HG03342 (cell line): ENCODE results near the gene METTL8.
A peak's percentile ranks its signal among the peaks of the same experiment; 100 is the strongest.

ENCODE experiments used
- ATAC-seq: cut with Tn5 transposase; IDR thresholded peaks from one replicate; pipeline ENCODE4 v1.9.1; 2021; ENCODE audit warnings: mild to moderate bottlenecking, moderate library complexity; ENCODE audit not compliant: unreplicated experiment

The METTL8 gene

DNA sequence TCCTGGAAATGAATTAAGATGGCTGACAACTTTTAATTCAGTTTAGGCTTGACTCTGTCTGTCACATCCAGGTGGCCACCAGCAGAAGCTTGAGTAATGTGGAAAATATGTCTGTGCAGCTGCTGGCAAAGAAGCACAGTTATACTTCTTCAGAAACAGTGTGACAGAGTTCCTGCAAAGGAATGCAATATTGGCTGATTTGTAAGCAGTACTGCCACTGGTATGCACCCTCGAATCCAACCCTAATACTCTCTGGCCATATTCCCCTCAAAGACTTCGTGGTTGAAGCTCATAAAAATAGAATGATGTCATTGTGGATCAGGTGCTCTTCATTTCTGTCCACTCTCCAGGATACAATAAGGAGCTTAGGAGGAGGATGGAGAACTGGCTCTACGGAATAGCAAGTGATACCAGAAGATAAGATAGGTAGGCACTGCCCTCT is 86.2 kb downstream of the METTL8 start:
- ATAC-seq: peak; percentile 40

DNA sequence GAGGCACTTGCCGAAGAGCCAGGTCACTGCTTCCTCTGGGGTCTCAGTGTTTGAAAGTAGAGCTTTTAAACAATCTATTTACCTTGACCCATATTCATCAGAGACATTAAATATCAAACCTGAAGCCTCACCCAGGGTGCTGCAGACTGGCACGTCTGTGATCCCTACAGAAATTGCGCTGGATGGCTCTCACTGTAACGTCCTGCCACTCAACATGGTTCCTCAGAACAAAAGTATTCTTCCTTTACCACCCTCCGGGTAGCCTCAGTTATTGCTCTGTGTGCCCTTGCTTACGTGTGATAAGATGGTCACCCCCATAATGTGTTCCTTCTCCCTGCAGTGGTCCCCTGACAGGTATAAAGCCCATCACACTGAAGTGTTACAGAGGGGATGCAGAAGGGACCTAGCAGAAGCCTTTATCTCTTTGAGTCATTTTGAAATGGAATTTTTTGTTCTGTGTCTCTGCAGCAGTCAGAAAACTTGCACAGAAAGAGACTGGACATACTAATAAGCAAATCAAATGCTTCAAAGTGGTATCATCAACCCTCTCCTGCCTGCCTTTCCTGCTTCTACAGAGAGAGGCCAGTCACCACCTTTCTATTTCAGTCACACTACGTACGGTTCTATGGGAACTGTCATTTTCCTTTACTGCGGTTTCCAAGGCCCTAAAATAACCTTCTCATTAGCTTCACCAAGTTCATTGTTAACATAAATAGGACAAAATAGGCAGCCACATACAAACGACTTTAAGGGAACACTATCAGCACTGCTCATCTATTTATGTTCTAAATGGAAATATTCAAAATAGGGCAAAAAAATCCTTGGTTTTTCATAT is 86.8 kb downstream of the METTL8 start:
- ATAC-seq: peak; percentile 57

DNA sequence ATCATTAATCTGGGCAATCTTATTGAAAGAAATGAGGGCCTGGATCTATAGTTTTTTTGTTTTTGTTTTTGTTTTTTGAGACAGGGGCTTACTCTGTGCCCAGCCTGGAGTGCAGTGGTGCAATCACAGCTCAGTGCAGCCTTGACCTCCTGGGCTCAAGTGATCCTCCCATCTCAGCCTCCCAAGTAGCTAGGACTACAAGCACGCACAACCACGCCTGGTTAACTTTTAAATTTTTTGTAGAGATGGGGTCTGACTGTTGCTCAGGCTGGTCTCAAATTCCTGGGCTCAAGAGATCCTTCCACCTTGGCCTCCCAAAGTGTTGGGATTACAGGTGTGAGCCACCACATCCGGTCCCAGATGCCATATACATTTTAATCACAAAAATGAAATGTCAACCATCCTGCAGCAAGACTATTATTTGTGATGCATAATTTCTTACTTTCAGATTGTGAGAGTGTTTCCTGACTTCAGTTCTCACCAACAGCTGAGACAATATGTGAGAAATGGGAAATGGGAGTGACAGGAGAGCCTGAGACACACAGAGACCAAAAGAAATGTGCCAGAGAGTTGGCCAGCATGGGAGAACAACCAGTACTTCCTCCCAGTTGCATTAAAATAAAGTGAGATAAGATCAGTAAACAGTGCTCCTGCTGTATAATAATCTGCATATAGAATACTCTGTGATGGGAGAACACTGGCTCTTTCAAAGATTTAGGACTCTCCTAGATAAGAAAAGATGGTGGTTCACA is 87.6 kb downstream of the METTL8 start:
- no peak for ATAC-seq

DNA sequence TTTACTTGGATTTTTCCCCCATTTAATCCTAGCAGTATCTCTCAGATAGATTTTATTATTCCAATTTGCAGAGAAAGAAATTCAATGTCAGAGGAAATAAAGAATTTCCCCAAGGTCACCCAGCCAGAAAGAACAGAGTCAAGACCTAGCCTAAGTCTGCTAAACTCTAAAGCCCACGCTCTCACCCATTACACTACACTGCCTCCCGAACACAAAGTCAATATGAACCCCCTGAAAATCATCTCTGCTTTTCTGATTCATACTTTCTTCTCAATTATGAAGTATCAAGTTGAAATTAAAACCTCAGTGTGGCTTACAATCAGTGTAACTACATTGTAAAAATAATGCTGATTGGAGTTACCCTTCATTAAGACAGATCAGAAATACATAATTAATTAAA is 89.6 kb downstream of the METTL8 start:
- ATAC-seq: no peak

DNA sequence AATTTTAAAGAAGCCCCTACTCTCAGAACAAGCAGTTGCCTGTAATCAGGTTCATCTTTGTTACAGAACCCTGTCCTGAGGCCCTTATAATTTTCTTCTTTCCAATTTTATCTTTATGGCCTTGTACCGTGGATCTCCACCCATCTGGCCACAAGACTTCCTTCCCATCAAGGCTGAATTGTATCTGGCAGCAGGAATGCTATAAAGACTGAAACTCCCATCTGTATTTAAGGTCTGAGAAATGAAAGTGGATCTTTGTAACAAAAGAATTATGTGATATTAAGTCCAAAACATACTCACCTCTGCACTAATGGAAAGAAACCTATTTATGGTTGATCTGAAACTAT is 91.8 kb downstream of the METTL8 start:
- ATAC-seq: no peak

DNA sequence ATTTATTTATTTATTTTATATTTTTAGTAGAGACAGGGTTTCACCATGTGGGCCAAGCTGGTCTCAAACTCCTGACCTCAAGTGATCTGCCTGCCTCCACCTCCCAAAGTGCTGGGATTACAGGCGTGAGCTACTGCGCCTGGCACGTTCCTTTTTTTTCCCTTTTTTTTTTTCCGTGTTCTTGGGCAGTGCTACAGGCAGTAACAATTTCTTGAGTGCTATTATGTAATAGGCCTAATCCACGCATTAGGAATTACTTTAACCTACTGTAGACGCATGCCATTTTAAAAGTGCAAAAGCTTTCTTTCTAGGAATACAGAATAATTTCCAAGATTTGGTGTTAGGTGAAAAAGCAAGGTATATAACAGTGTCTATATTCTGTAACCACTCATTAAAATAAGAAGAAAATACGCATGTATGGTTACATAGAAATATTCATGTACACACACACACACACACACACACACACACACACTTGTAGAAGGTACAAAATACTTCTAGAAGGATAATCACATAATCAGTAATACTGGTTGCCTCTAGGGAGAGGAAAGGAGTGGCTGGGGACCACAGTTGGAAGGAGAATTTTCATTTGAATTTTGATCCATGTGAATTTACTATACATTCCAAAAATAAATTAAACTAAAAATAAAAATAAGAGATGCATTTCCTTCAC is 92.3 kb downstream of the METTL8 start:
- ATAC-seq: no peak

DNA sequence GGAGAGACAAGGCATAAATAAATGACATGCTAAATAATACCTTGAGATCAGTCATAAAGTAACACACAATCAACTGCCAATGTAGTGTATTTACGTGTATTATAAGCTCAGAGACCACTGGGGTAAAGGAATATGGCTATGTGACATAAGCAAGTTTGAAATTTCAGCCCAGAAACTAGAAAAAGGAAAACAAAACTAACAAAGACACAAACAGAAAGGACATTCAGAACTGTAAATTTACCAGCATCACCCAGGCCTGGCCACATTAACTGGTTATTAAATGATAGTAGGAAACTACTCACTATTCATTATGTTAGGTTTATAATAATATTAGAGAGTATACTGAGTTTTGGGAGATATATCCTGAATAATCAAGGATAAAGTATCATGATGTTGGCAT is 98.8 kb downstream of the METTL8 start:
- ATAC-seq: no peak

DNA sequence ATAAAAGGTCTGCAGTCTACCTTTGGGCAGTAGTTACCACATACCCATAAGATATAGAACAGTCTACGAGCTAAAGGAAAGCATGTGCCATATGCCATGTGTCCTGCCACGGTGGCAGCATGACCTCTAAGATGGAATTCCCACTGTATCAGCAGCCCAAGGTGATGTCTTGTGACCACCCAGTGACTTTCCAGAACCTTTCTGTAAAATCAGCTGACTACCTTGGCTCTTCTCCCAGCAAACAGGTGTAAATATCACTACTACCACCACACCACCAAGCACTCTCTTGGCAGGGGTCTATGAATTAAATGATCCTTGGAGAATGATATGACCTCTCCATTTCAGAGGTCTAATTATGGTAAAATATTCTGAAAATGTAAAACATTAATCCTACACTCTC is 99.6 kb downstream of the METTL8 start:
- ATAC-seq: no peak

DNA sequence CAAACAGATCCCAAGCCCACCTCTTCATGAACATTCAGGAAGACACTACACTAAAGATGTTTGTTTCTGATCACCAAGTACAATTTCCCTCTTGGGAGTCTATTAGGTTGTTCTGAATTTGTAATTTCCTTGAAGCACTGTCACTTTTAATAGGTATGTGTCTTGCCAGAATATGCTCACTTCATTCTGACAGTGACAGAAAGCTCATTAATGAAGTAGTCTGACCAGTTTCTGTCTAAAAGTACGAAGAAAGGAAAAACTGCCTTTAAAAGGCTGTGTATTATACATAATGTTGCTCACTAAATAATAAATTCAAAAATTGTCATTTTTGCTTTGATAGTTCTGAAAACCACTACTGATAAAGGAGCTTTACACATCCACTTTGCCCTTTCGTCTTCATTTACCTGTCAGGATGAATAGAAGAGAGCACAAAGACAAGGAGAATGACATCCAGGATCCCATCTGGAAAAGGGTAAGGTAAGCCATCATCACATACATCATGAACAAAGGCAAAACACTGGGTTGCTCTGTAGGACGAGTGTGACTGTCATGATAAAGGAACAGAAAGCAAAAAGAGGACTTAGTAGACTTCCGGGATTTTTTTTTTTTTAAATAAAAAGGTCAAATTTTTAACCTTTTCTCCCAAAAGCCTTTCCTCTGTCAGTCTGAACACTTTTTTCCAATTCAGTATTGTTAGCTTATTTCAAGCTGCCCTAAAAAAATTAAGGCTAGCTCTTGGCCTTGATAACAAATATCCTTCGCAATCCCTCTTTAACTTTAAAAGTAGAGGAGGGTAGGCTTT is 103.4 kb downstream of the METTL8 start:
- no peak for ATAC-seq

DNA sequence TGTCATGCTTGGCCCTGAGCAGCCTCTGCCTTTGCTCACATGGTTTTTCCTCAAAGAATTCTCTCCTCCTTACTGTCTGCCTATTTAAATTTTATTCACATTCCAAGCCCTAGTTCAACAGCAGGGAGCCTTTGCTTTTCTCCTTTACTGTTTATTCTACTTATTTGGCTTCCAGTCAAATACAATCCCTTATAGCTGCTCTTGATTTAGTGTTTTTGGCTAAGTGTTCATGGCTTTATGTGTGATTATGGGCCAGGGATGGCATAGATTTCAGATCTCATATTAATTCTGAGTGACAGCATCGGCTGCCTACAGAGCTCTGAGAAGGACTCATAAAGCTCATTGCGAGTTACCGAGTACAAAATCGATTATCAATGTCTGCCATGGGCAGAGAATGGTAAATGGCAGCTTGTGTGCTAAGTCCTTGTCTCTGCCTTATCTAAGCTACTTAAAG is 106.7 kb downstream of the METTL8 start:
- no peak for ATAC-seq

DNA sequence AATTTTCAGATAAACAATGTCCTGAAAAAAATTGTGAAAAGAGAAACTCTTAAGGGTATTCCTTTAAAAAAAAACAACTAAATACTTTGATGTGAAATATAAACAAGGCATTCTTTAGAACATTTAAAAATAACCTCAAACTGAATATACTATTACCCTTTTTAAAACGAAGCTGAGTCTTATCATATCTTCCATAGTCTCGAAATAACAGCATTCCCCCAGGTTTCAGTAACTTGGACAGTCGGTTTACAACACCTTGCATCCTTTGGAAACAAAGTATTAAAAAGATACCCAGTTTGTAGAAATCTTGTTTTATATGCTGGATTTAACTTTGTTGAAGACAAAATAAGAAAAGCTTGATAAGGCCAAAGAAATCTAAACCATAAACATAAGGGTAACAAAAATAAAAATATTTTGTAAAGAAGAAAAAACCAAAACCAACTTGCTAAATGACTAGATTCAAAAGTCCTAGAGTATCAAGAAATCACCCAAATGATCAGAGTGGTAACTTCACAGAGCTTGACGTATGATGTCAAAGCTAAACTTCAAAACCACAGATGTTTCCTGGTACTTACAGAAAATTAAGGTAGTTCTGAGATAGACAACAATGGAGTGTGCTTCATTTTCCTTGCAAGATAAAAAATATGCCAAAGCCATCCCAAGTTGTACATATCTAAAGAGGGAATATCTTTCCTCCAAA is 107.8 kb downstream of the METTL8 start:
- ATAC-seq: peak; percentile 43

DNA sequence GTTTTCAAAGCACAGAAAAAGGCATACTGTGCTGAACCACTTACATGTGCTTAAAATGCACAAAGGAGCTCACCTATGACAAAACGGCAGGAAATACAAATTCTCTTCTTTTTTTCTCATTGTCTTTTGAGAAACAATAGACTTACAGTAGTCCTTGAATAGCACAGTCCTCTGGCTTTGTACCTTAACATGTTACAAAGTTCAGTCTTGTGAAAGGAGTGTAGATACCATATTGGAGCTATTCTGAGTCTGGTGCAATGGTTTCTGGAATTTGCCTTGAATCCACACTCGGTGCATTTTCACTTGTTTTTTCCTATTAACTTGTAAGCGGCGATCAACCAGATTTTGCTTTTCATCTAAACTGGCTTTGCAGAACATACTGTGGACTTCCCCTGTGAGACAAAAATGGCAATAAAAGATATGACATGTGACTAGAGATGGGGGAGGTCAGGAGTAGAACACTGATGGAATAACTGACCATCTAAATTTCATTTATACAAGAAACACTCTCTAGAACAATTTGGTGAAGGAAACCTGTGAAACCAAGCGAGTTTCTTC is 109.7 kb downstream of the METTL8 start:
- ATAC-seq: peak; percentile 28

DNA sequence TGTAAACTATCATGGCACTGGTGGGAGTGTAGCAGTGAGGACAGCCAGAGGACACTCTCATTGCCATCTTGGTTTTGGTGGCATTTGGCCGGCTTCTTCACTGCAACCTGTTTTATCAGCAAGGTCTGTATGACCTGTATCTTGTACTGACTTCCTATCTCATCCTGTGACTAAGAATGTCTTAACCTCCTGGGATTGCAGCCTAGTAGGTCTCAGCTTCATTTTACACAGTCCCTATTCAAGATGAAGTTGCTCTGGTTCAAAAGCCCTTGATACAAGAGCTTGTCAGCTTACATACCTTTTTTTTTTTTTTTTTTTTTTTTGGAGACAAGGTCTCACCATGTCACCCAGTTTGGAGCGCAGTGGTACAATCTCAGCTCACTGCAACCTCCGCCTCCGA is 110.9 kb downstream of the METTL8 start:
- no peak for ATAC-seq

DNA sequence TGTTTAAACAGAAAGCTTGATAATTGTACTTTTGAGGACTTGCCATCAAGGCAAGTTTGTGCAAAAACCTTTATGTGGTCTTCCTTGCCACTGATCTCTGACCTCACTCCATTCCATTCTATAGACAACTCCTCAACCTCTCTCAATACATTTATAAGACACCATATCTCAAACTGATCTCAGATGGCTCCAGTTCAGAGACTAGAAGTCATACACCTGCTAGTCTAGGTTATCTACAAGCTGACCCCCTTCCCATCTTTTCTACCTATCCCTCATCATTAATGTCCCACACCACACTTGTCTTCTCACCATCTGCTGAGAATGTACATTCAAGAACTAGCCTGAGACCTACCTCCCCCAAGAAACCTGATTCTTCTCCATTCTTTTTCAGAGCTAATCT is 113.1 kb downstream of the METTL8 start:
- ATAC-seq: no peak

DNA sequence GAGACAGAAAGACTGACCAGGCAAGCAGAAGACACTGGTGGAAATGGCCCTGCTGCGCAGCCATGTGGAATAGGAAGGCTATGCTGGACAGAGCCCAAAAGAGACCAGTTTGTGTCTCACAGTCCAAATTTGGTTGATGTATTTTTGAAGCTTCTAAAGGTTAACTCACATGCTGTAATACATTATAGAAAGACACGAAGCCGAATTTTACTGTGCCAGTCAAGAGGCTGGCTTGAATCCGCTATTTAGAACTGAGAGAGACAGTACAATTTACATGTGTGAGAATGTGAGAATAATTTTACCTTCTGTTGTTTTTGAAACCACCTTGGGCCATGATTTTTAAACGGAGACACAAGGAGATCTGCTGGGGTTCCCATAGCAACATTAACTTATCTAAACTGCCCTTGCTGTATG is 113.6 kb downstream of the METTL8 start:
- ATAC-seq: peak; percentile 31

DNA sequence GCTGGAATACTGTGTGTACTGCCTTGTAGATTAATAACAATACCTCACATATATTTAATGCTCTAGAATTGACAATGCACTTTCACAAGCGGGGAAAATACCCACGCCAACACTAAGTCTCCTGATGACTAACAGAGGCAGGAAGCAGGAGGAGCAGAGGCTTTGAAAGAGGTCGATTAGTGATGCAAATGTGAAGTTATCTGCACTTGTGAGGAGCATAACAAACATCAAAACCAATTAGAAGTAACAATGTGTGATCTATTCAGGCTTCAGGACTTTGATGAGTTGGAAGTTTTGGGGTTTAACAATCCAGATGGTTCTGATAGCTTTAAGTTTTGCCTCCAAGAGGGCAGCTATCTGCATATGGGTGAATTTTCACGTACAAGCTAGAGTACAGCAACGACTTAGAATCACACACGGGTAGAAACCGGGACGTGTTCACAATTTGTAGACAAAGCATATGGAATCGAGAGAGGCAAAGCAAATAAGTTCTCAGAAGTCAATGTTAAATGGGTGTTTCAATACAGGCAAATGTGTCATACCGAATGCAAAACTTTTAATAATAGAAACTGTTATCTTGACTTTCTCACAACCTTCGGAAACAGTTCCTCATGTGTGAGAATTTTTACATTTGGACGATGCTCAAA is 114.5 kb downstream of the METTL8 start:
- peak; percentile 44 for ATAC-seq

DNA sequence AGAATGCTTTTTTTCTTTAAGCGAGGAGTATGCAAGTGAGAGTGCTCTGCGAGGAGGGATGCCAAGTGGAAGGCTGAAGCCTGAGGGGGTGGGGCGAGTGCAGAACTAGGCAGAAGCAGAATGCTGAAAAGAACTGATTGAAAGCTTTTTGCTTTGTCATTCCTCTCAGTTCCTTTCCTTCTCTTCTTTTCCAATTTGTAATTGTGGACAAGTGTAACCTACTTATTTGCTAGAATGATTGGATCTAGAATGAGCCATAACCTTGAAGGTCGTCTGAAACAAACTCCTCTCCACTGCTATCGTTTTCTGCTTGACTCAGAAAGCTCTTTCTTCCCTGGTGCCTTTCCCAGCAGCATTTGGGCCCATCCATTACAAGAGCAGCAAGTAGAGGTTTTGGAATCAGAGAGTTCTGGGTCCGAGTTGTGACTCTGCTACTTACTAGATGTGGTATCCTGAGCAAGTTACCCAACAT is 115.3 kb downstream of the METTL8 start:
- no peak for ATAC-seq

DNA sequence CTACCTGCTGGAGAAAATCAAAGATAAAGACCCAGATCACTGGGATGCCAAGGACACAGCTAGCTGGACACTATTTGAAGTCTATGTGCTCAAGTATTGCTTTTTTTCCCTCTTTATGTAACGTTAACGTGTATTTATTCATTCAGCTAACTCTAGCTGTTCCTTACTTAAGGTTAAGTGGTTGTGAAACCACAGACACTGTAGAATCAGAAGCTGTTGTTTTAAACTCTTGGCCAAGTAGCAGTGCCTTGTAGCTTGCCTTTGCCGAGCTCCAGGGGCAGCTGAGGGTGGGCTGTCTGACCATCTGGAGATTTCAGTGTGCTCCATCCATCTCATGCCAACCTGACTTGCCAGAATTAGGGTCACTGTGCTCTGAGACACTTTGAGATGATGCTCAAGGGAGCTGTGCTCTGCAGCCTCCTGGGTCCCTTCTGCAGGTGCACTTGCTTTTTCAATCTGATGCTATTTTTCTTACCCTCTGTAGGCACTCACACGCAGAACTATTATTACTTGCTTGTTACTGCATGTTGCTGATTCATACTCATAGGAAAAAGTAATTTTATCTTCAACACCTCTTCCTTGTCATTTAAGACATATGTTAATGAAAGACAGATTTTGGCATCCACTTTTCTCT is 116.2 kb downstream of the METTL8 start:
- ATAC-seq: no peak
